NB4 (cell line): Measurements from ENCODE around the gene BPIFB6.
"Not testable (repeated sequence)": the region's sequence is repeated elsewhere in the genome, so short reads cannot be mapped to it uniquely, and the experiment has no call there.

Source experiments
- CTCF ChIP-seq: IDR thresholded peaks from one replicate; pipeline ENCODE4 v1.5.1; 2012; ENCODE audit warnings: low read depth, low read length
- MAX ChIP-seq: IDR thresholded peaks from 2 replicates; pipeline ENCODE4 v1.6.1; 2011; ENCODE audit warnings: low read depth, low read length
- MYC ChIP-seq: IDR thresholded peaks from 2 replicates; pipeline ENCODE4 v1.6.1; 2011; ENCODE audit warnings: low read depth, low read length

- TF ChIP-seq CTCF, MYC, MAX: not testable (repeated sequence)
Observed at GRCh38 chr20:33045129-33045721, 13.8 kb downstream of the BPIFB6 start.
